ENCODE results near the gene JMJD7.

GRCh38 chr15:41809526-41810220, 18.2 kb upstream of the JMJD7 start:
- TF ChIP-seq CTCF (IDR thresholded peaks at IDR 0.05) (no peak), POLR2A (IDR thresholded peaks at IDR 0.05) (no peak)

Data from uterus (tissue), 2 donors.